Heart right ventricle (tissue), 16 donors: ENCODE data around the gene NUP50. TPM values are rescaled to one million over a fixed set of nuclear protein-coding genes. Genes with fewer than 3 reads are reported as not detected.

Experiments used
- ATAC-seq, 8 donors: fragments of 200-7000 bp; cut with Tn5 transposase; one replicate each; pipeline ENCODE4 v1.9.1; 2020; ENCODE audit warnings: mild to moderate bottlenecking in 8 of 8, moderate library complexity in 8 of 8, moderate number of reproducible peaks in 1 of 8
- DNase-seq, 2 donors: peaks; one replicate each; pipeline ENCODE4 v3.0.0-alpha.2; 2020
- H3K27ac ChIP-seq, 10 donors: fragments of 200-600 bp; sonication (generic) in 2 of 10; one replicate each; pipeline versions ENCODE4 v1.5.0 to v1.8.0; 2020 to 2022; ENCODE audit warnings: mild to moderate bottlenecking in 3 of 10
- H3K27me3 ChIP-seq, 7 donors: fragments of 200-600 bp; one replicate each; pipeline ENCODE4 v1.8.0; 2021 to 2022; ENCODE audit warnings: mild to moderate bottlenecking in 2 of 7
- H3K36me3 ChIP-seq, 9 donors: fragments of 200-600 bp; sonication (generic) in 1 of 9; one replicate each; pipeline versions ENCODE4 v1.5.0 to v1.8.0; 2020 to 2022; ENCODE audit warnings: mild to moderate bottlenecking in 2 of 9
- H3K4me1 ChIP-seq, 9 donors: fragments of 200-600 bp; sonication (generic) in 1 of 9; one replicate each; pipeline versions ENCODE4 v1.5.0 to v1.8.0; 2020 to 2022; ENCODE audit warnings: mild to moderate bottlenecking in 4 of 9
- H3K4me3 ChIP-seq, 10 donors: fragments of 200-600 bp; sonication (generic) in 2 of 10; one replicate each; pipeline versions ENCODE4 v1.5.0 to v1.8.0; 2020 to 2022; ENCODE audit warnings: mild to moderate bottlenecking in 7 of 10, moderate library complexity in 2 of 10
- H3K9me3 ChIP-seq, 11 donors: fragments of 200-600 bp in 10 of 11; sonication (generic) in 2 of 11; one replicate each; pipeline versions ENCODE4 v1.5.0 to v1.8.0; 2013 to 2022; ENCODE audit warnings: mild to moderate bottlenecking in 2 of 11, control low read depth in 1 of 11, moderate library complexity in 1 of 11
- WGBS, 2 donors: extraction: QIAGEN DNeasy Blood & Tissue Kit; methylation state at CpG; one replicate each; pipeline ENCODE4 v1.1.7; 2013; ENCODE audit warnings: inconsistent platforms in 1 of 2; 5-methylcytosine and 5-hydroxymethylcytosine counted together
- intact Hi-C, 10 donors: fragments of 100-400 bp; cut with DNase I; formaldehyde crosslinking; loops; one replicate each; pipeline versions ENCODE4 v1.11.1 to v1.14.2; 2022
- polyA plus RNA-seq, 2 donors: library from polyadenylated mRNA; stranded (reverse); fragments of 200-250 nt; gene quantifications; one replicate each; pipeline ENCODE4 v1.2.3, GENCODE V29; 2013
- total RNA-seq, 10 donors: library from RNA; stranded (reverse); fragmentation: NEBNext Ultra II Directional in 3 of 10; extraction: Animal tissue kit (Norgen Biotek cat#: 25700) in 3 of 10; gene quantifications; one replicate each; pipeline versions ENCODE4 v1.2.1 to v1.2.4, GENCODE V29; 2021 to 2023
- TF ChIP-seq, protein P1 (sequence below), 9 donors: fragments of 200-600 bp; sonication (generic) in 2 of 9; IDR thresholded peaks; one replicate each; pipeline versions ENCODE4 v1.5.0 to v1.8.0; 2021 to 2022; ENCODE audit warnings: antibody characterized with exemption in 9 of 9, mild to moderate bottlenecking in 5 of 9, moderate library complexity in 1 of 9
- donor health status: Arrhythmogenic right ventricular cardiomyopathy.
- donor health status: ischemic (EF 13 %, LVEDD 7.1; RV severe dilation, severe dysfunction).
- donor health status: healthy with polysubstance abuse.
- donor health status: DM: no; HTN: yes; CAD: no.
- donor health status: DM: no; HTN: no; CAD: no.
- donor health status: ischemic (EF 25% LVEDD 6.9; RV normal size, moderate dysfunction).
- donor health status: ischemic (EF 25% LVEDD 5.7; RV mildly dilated, moderate dysfunction).
- donor health status: healthy.
- donor health status: DM: yes; HTN: yes; CAD: no.
- donor health status: Ischemic cardiomyopathy.
- donor health status: ischemic (EF 35%, LVEDD 5.7; RV mildly dilated, moderate dysfunction).
- donor health status: nonischemic (EF 11% LVEDD 7.7; RV severe dilation, severe dysfunction).
- donor health status: DM: yes; HTN: yes; CAD: no.
- donor health status: PGD.
- donor health status: ischemic (EF 29% LVEDD 5.4; RV normal size, mild dysfunction).
- donor health status: nonischemic (EF 23%, LVEDD 6.1; RV moderate dilation, normal function).

The NUP50 gene
- total and polyA plus RNA-seq, 12 donors = 5.7 to 21.2 (median 14.3) TPM

DNA sequence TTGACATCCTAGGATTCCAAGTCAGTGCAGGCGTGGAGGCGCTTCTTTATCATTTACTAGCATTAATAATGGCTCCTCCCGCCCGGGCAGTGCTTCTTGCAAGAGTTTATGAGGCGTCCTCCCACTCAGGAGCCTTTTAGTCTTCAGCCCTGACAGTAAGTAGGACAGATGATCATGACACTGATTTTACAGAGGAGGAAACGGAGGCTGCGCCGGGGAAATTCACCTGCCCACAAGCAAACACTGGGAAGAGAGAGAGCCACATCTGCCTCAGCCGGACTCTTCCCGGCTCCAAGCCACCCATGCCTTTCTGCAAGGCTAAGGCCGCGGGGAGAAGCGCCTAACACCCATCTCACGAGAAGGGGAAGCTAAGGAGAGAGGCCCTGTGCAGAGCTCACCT, 41.1 kb downstream of the NUP50 start:
- 89 to 90% methylated on average over 14 of the region's 14 CpGs for WGBS, 2 donors
- Histone ChIP-seq H3K4me3 (no peak overlapping the region), H3K36me3 (peaks cover 0 to 78% (median 3%) of the 10 kb centered on the region in 9 donors), H3K27me3 (no peaks in the 10 kb centered on the region), H3K27ac (no peak overlapping the region), H3K9me3 (no peaks in the 10 kb centered on the region), H3K4me1 (no peaks in the 10 kb centered on the region)
- intact Hi-C loops = no loop called here
- TF ChIP-seq, protein P1, sequence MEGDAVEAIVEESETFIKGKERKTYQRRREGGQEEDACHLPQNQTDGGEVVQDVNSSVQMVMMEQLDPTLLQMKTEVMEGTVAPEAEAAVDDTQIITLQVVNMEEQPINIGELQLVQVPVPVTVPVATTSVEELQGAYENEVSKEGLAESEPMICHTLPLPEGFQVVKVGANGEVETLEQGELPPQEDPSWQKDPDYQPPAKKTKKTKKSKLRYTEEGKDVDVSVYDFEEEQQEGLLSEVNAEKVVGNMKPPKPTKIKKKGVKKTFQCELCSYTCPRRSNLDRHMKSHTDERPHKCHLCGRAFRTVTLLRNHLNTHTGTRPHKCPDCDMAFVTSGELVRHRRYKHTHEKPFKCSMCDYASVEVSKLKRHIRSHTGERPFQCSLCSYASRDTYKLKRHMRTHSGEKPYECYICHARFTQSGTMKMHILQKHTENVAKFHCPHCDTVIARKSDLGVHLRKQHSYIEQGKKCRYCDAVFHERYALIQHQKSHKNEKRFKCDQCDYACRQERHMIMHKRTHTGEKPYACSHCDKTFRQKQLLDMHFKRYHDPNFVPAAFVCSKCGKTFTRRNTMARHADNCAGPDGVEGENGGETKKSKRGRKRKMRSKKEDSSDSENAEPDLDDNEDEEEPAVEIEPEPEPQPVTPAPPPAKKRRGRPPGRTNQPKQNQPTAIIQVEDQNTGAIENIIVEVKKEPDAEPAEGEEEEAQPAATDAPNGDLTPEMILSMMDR (IDR thresholded peaks at IDR 0.05) = no peak
- ATAC-seq (no peak), DNase-seq (no peak)

DNA sequence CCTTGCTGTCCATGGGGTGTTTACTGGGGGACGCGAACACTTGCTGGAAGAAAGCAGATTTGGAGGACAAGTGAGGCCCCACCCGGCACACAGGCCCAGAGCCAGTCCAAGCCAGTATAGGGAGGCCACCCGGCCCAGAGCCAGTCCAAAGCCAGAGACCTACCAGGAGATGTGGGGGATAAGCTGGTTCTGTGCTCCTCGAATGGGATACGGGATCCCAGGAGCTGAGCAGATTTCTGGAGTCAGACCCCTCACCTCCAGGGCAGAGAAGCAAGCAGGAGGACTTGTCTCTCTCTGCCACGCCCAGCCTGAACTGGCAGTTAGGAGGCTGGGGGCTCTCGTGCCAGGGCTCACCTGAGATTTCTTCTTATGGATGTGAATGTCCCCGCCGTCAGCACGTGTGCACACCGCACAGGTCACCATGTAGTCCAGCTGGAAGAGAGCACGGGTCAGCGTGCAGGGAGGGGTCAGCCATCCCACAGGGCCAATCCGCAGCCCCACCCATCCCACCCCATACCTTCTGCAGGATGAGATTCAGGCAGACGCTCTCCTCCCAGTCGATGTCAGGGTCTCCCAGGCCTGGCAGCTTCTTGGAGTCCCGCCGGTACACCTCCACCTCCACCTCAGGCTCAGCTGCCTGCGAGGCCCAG, 41.7 kb downstream of the NUP50 start:
- H3K36me3 ChIP-seq = peaks cover 0 to 78% (median 3%) of the 10 kb centered on the region in 9 donors
- intact Hi-C loops = no loop called here
- no peak overlapping the region for H3K4me3 ChIP-seq
- no peak overlapping the region for H3K27ac ChIP-seq
- no peaks in the 10 kb centered on the region for H3K27me3 ChIP-seq
- H3K4me1 ChIP-seq = no peaks in the 10 kb centered on the region
- ATAC-seq (no peak), DNase-seq (no peak)
- TF ChIP-seq, protein P1 (IDR thresholded peaks at IDR 0.05) = no peak
- H3K9me3 ChIP-seq = no peaks in the 10 kb centered on the region
- WGBS, 2 donors = 92% methylated on average over 20 of the region's 20 CpGs

DNA sequence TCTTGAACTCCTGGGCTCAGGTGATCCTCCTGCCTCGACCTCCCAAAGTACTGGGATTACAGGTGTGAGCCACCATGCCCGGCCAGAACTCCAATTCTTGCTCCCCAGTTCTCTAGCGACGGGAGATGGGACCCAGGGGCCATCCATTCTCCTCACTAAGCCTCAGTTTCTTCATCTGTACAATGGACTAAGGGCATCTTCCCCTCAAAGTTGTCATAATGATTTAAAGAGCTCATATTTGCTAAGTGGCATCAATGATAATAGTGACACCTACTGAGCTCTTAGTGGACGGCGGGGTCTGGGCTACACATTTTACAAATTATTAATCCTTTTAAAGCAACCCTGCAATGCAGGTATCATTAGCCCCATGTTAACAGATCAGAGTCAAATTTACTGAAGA, 42.5 kb downstream of the NUP50 start:
- intact Hi-C loops = no loop called here
- ATAC-seq = no peak
- Histone ChIP-seq H3K27me3 (no peaks in the 10 kb centered on the region), H3K27ac (no peak overlapping the region), H3K9me3 (no peaks in the 10 kb centered on the region), H3K4me1 (peaks cover 0 to 3% (median 0%) of the 10 kb centered on the region in 9 donors), H3K4me3 (no peak overlapping the region), H3K36me3 (peaks cover 0 to 78% (median 3%) of the 10 kb centered on the region in 9 donors)
- 88 to 90% methylated on average over 6 of the region's 6 CpGs for WGBS, 2 donors
- no peak for DNase-seq
- TF ChIP-seq, protein P1 (IDR thresholded peaks at IDR 0.05) = no peak

DNA sequence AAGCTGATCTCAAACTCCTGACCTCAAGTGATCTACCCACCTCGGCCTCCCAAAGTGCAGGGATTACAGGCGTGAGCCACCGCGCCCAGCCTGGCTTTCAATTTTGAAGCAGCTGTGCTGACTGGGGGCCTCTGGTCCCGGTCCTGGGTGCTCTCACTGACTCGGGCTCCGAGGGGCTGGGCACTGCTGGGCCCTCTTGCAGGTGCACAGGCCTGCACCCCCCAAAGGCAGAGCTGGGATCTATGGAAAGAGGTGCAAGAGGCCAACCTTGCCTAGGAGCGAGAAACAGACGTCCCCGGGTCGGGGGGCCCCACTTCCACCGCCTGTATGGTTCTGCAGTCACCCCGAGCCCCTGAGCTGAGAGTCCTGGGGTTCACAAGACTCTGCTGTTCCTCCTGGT, 43.8 kb downstream of the NUP50 start:
- peaks cover 0 to 16% (median 9%) of the 10 kb centered on the region in 9 donors for H3K4me1 ChIP-seq
- peaks cover 0 to 72% (median 3%) of the 10 kb centered on the region in 9 donors for H3K36me3 ChIP-seq
- TF ChIP-seq, protein P1 (IDR thresholded peaks at IDR 0.05) = no peak
- intact Hi-C loops = no loop called here
- no peak for ATAC-seq
- no peak overlapping the region for H3K4me3 ChIP-seq
- H3K27me3 ChIP-seq = no peaks in the 10 kb centered on the region
- H3K9me3 ChIP-seq = no peaks in the 10 kb centered on the region
- no peak overlapping the region for H3K27ac ChIP-seq
- no peak for DNase-seq
- 98 to 99% methylated on average over 13 of the region's 13 CpGs for WGBS, 2 donors
